Endothelial cell (in vitro differentiated cells): Measurements from ENCODE around the gene KIAA0513. TPM values are rescaled to one million over a fixed set of nuclear protein-coding genes. Genes with fewer than 3 reads are reported as not detected.

ENCODE experiments used
- DNase-seq: peaks from one replicate; pipeline ENCODE4 v3.0.0; 2021; ENCODE audit warnings: low spot score
- H3K27ac Mint-ChIP-seq: one replicate; pipeline ENCODE4 v1.8.0; 2021; ENCODE audit warnings: mixed read lengths, inconsistent platforms; ENCODE audit not compliant: unreplicated experiment
- H3K27me3 Mint-ChIP-seq: one replicate; pipeline ENCODE4 v1.8.0; 2021; ENCODE audit warnings: mild to moderate bottlenecking, moderate library complexity, mixed read lengths, inconsistent platforms; ENCODE audit not compliant: unreplicated experiment
- H3K36me3 Mint-ChIP-seq: one replicate; pipeline ENCODE4 v1.8.0; 2021; ENCODE audit warnings: mild to moderate bottlenecking, low read depth, mixed read lengths, inconsistent platforms; ENCODE audit not compliant: unreplicated experiment
- H3K4me1 Mint-ChIP-seq: one replicate; pipeline ENCODE4 v1.8.0; 2021; ENCODE audit warnings: mild to moderate bottlenecking, mixed read lengths, inconsistent platforms; ENCODE audit not compliant: unreplicated experiment
- H3K4me3 Mint-ChIP-seq: one replicate; pipeline ENCODE4 v1.8.0; 2021; ENCODE audit warnings: mild to moderate bottlenecking, mixed read lengths, inconsistent platforms; ENCODE audit not compliant: unreplicated experiment
- H3K9me3 Mint-ChIP-seq: one replicate; pipeline ENCODE4 v1.8.0; 2021; ENCODE audit warnings: mixed read lengths, inconsistent platforms; ENCODE audit not compliant: unreplicated experiment
- CTCF ChIP-seq: fragments of 200-600 bp; sonication (generic); IDR thresholded peaks from one replicate; pipeline ENCODE4 v1.5.0; 2021; ENCODE audit warnings: antibody characterized with exemption; ENCODE audit not compliant: unreplicated experiment
- total RNA-seq: library from RNA; stranded (reverse); fragmentation: NEBNext Ultra II Directional; extraction: Animal tissue kit (Norgen Biotek cat#: 25700); gene quantifications from one replicate; pipeline ENCODE4 v1.2.1, GENCODE V29; 2021; ENCODE audit not compliant: unreplicated experiment

Gene KIAA0513
- total RNA-seq, 1 donor from 2014 or later, result 5.5 TPM

GRCh38 chr16:85123891-85124635 is 96.5 kb downstream of the KIAA0513 start:
- no peak overlapping the region for H3K4me3 Mint-ChIP-seq
- TF ChIP-seq CTCF, result no peak
- no peak overlapping the region for H3K27ac Mint-ChIP-seq
- DNase-seq, result no peak
- no peaks in the 10 kb centered on the region for H3K27me3 Mint-ChIP-seq
- H3K36me3 Mint-ChIP-seq, result no peaks in the 10 kb centered on the region
- H3K9me3 Mint-ChIP-seq, result no peaks in the 10 kb centered on the region
- peaks cover 6% of the 10 kb centered on the region for H3K4me1 Mint-ChIP-seq

- no peak for DNase-seq
- Mint-ChIP-seq H3K36me3 (no peaks in the 10 kb centered on the region), H3K27ac (no peak overlapping the region), H3K4me3 (no peak overlapping the region), H3K9me3 (no peaks in the 10 kb centered on the region), H3K4me1 (peaks cover 6% of the 10 kb centered on the region), H3K27me3 (no peaks in the 10 kb centered on the region)
- TF ChIP-seq CTCF, result no peak
Observed at GRCh38 chr16:85124636-85125346, 97.2 kb downstream of the KIAA0513 start.

GRCh38 chr16:85125570-85126393 is 98.2 kb downstream of the KIAA0513 start:
- Mint-ChIP-seq H3K27ac (no peak overlapping the region), H3K9me3 (no peaks in the 10 kb centered on the region), H3K4me1 (peaks cover 13% of the 10 kb centered on the region), H3K27me3 (no peaks in the 10 kb centered on the region), H3K4me3 (no peak overlapping the region), H3K36me3 (no peaks in the 10 kb centered on the region)
- no peak for TF ChIP-seq CTCF
- no peak for DNase-seq

GRCh38 chr16:85126394-85126704 is 98.8 kb downstream of the KIAA0513 start:
- no peak for DNase-seq
- H3K4me1 Mint-ChIP-seq, result peaks cover 15% of the 10 kb centered on the region
- no peaks in the 10 kb centered on the region for H3K9me3 Mint-ChIP-seq
- TF ChIP-seq CTCF, result no peak
- H3K27me3 Mint-ChIP-seq, result no peaks in the 10 kb centered on the region
- no peaks in the 10 kb centered on the region for H3K36me3 Mint-ChIP-seq
- H3K4me3 Mint-ChIP-seq, result no peak overlapping the region
- H3K27ac Mint-ChIP-seq, result no peak overlapping the region
